Measurements from ENCODE around the gene KCNA10. TPM values are rescaled to one million over a fixed set of nuclear protein-coding genes. Genes with fewer than 3 reads are reported as not detected.

The KCNA10 gene
- total and polyA plus RNA-seq, 2 donors (not counting 3 experiments of a cell fraction or from before 2014, with no cell fraction given): not detected

GRCh38 chr1:110508028-110508940, 10.7 kb downstream of the KCNA10 start:
- Histone ChIP-seq H3K36me3 (ENCODE audit: control insufficient read depth in 2 of 2, extremely low read depth in 1 of 2, insufficient read depth in 2 of 2, low read length in 2 of 2) (no peaks in the 10 kb centered on the region), H3K4me3 (replicated peaks in 1 of 3; ENCODE audit: insufficient read depth in 1 of 3, low read depth in 1 of 3, low read length in 3 of 3) (no peak overlapping the region), H3K27me3 (ENCODE audit: control insufficient read depth in 2 of 2, insufficient read depth in 2 of 2, low read length in 2 of 2) (peaks cover 0 to 3% of the 10 kb centered on the region in 2 experiments), H3K9ac (replicated peaks; ENCODE audit: extremely low read depth, insufficient read depth, low read length) (no peak overlapping the region), H3K79me2 (ENCODE audit: control insufficient read depth, insufficient read depth, low read length) (no peaks in the 10 kb centered on the region), H3K4me1 (ENCODE audit: control insufficient read depth, extremely low read depth, insufficient read depth, low read length) (no peaks in the 10 kb centered on the region), H3K9me1 (replicated peaks; ENCODE audit: control insufficient read depth, extremely low read depth, insufficient read depth, low read length) (no peaks in the 10 kb centered on the region), H2AFZ (ENCODE audit: low read depth, low read length) (no peak overlapping the region), H3K27ac (ENCODE audit: insufficient read depth, low read depth, low read length) (no peak overlapping the region), H3K9me3 (replicated peaks; ENCODE audit: control insufficient read depth, insufficient read depth, low read length) (no peaks in the 10 kb centered on the region), H3K4me2 (ENCODE audit: insufficient read depth, low read length) (no peak overlapping the region), H4K20me1 (replicated peaks; ENCODE audit: control insufficient read depth, extremely low read depth, insufficient read depth, low read length) (no peaks in the 10 kb centered on the region)
- ChIA-PET CTCF (interaction anchor here (1.0 to 3.1 kb wide), 3 partner anchors 13 to 111 kb away, joined by 3 to 17 read pairs (median 3); no protein-coding TSS in a partner anchor), POLR2A (no interaction called here)
- FAIRE-seq (no peak), DNase-seq (ENCODE audit: low read depth, low spot score) (no peak)
- BruUV-seq (replicated peaks): no TSS peak
- dilution Hi-C loops (cut with MboI; ENCODE audit: extremely low pct_ligation_motif_present, low sequenced_read_pairs): no loop called here
- intact Hi-C loops (cut with micrococcal nuclease): no loop called here
- TF ChIP-seq, protein P1, sequence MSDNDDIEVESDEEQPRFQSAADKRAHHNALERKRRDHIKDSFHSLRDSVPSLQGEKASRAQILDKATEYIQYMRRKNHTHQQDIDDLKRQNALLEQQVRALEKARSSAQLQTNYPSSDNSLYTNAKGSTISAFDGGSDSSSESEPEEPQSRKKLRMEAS (IDR thresholded peaks at IDR 0.05; ENCODE audit: insufficient read depth, insufficient read length): no peak
- TF ChIP-seq GATA2 (IDR thresholded peaks at IDR 0.05; ENCODE audit: insufficient read depth, insufficient read length, low read depth, low read length): no peak
- TF ChIP-seq, protein P2, sequence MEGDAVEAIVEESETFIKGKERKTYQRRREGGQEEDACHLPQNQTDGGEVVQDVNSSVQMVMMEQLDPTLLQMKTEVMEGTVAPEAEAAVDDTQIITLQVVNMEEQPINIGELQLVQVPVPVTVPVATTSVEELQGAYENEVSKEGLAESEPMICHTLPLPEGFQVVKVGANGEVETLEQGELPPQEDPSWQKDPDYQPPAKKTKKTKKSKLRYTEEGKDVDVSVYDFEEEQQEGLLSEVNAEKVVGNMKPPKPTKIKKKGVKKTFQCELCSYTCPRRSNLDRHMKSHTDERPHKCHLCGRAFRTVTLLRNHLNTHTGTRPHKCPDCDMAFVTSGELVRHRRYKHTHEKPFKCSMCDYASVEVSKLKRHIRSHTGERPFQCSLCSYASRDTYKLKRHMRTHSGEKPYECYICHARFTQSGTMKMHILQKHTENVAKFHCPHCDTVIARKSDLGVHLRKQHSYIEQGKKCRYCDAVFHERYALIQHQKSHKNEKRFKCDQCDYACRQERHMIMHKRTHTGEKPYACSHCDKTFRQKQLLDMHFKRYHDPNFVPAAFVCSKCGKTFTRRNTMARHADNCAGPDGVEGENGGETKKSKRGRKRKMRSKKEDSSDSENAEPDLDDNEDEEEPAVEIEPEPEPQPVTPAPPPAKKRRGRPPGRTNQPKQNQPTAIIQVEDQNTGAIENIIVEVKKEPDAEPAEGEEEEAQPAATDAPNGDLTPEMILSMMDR (IDR thresholded peaks at IDR 0.05; ENCODE audit: extremely low read depth in 1 of 2, insufficient read depth in 1 of 2, low read depth in 1 of 2, low read length in 2 of 2): no peak
- no peak for TF ChIP-seq MYC (IDR thresholded peaks at IDR 0.05; ENCODE audit: low read depth, low read length)
- TF ChIP-seq JUN (IDR thresholded peaks at IDR 0.05; ENCODE audit: borderline replicate concordance, insufficient read depth, insufficient read length, low read depth): no peak
- no peak for TF ChIP-seq POLR2AphosphoS5 (IDR thresholded peaks at IDR 0.05; ENCODE audit: insufficient read depth, low read depth, low read length)
- no peak for TF ChIP-seq FOS (IDR thresholded peaks at IDR 0.05; ENCODE audit: borderline replicate concordance, insufficient read depth, low read length)
- TF ChIP-seq POLR2A (IDR thresholded peaks at IDR 0.05; ENCODE audit: low read depth, low read length): no peak
- TF ChIP-seq EZH2 (IDR thresholded peaks at IDR 0.05; ENCODE audit: borderline replicate concordance, low read depth, low read length, severe bottlenecking): no peak
